IPS DF 6.9 (cell line): ENCODE results near the gene GJA4.

Experiments used
- DNase-seq: peaks from one replicate; pipeline ENCODE4 v3.0.0-alpha.2; 2013; ENCODE audit warnings: low read depth, low spot score
- H3K27ac ChIP-seq: one replicate; pipeline ENCODE4 v1.5.1; 2013; ENCODE audit warnings: low read length, control low read depth
- H3K27me3 ChIP-seq: 2 replicates; pipeline ENCODE4 v1.6.1; 2013; ENCODE audit warnings: mild to moderate bottlenecking, low read length; ENCODE audit not compliant: control insufficient read depth, insufficient read depth
- H3K36me3 ChIP-seq: 2 replicates; pipeline ENCODE4 v1.6.1; 2013; ENCODE audit warnings: low read length; ENCODE audit not compliant: control insufficient read depth, insufficient read depth
- H3K4me1 ChIP-seq: 2 replicates; pipeline ENCODE4 v1.6.1; 2013; ENCODE audit warnings: low read length; ENCODE audit not compliant: control insufficient read depth, insufficient read depth
- H3K4me3 ChIP-seq: 2 replicates; pipeline ENCODE4 v1.5.1; 2013; ENCODE audit warnings: mild to moderate bottlenecking, low read length
- H3K9me3 ChIP-seq: 2 replicates; pipeline ENCODE4 v1.6.1; 2013; ENCODE audit warnings: low read length, inconsistent platforms; ENCODE audit not compliant: control insufficient read depth, insufficient read depth
- WGBS: extraction: QIAGEN DNeasy Blood & Tissue Kit; methylation state at CpG from one replicate; pipeline ENCODE4 v1.1.7; 2013; ENCODE audit warnings: mixed read lengths, missing lambda C conversion rate; ENCODE audit not compliant: insufficient read length, insufficient coverage; 5-methylcytosine and 5-hydroxymethylcytosine counted together

Gene GJA4

GRCh38 chr1:34754964-34755637, 37.7 kb upstream of the GJA4 start, which contains the start of gene GJB5:
TSS of gene GJB5 (plus strand) at chr1:34755047. CDS start at chr1:34757331, 2,284 bp downstream.
- H3K27ac ChIP-seq: no peak within 1 kb of the TSS
- no peak for DNase-seq
- WGBS: no CpG with 5 or more reads among the region's 13 CpGs
- no peak within 1 kb of the TSS for H3K4me3 ChIP-seq
- H3K4me1 ChIP-seq: peaks cover 3% of the 10 kb centered on the region; the same call in 1 of the 2 replicates
- no peaks in the 10 kb centered on the region for H3K36me3 ChIP-seq
- H3K27me3 ChIP-seq: no peaks in the 10 kb centered on the region
- H3K9me3 ChIP-seq: no peaks in the 10 kb centered on the region

- no CpG with 5 or more reads among the region's 6 CpGs for WGBS
- Histone ChIP-seq H3K36me3 (no peaks in the 10 kb centered on the region), H3K27ac (no peak overlapping the region), H3K4me1 (peaks cover 3% of the 10 kb centered on the region; the same call in 1 of the 2 replicates), H3K9me3 (no peaks in the 10 kb centered on the region), H3K27me3 (no peaks in the 10 kb centered on the region), H3K4me3 (no peak overlapping the region)
- no peak for DNase-seq
Measured at GRCh38 chr1:34755961-34756360, 36.8 kb upstream of the GJA4 start.

GRCh38 chr1:34757386-34757785, 35.4 kb upstream of the GJA4 start:
- Histone ChIP-seq H3K27ac (no peak overlapping the region), H3K36me3 (no peaks in the 10 kb centered on the region), H3K27me3 (no peaks in the 10 kb centered on the region), H3K4me3 (no peak overlapping the region), H3K4me1 (peaks cover 3% of the 10 kb centered on the region; the same call in 1 of the 2 replicates), H3K9me3 (no peaks in the 10 kb centered on the region)
- DNase-seq: no peak
- no CpG with 5 or more reads among the region's 21 CpGs for WGBS

GRCh38 chr1:34758751-34759150, 34.0 kb upstream of the GJA4 start:
- Histone ChIP-seq H3K4me3 (no peak overlapping the region), H3K36me3 (no peaks in the 10 kb centered on the region), H3K9me3 (no peaks in the 10 kb centered on the region), H3K27me3 (no peaks in the 10 kb centered on the region), H3K27ac (no peak overlapping the region), H3K4me1 (peaks cover 6% of the 10 kb centered on the region; the same call in 1 of the 2 replicates)
- DNase-seq: no peak
- WGBS: no CpG with 5 or more reads among the region's 4 CpGs

- no CpG with 5 or more reads among the region's 10 CpGs for WGBS
Measured at GRCh38 chr1:34759503-34760357, 33.1 kb upstream of the GJA4 start, which contains the start of gene GJB4. TSS of gene GJB4 (plus strand) at chr1:34759740. CDS start at chr1:34761255, 1,515 bp downstream.

GRCh38 chr1:34761176-34761761, 31.5 kb upstream of the GJA4 start:
- Histone ChIP-seq H3K4me3 (no peak overlapping the region), H3K4me1 (peaks cover 6% of the 10 kb centered on the region; the same call in 1 of the 2 replicates), H3K9me3 (no peaks in the 10 kb centered on the region), H3K36me3 (no peaks in the 10 kb centered on the region), H3K27ac (no peak overlapping the region), H3K27me3 (no peaks in the 10 kb centered on the region)
- WGBS: no CpG with 5 or more reads among the region's 33 CpGs
- DNase-seq: no peak

More at GRCh38 chr1:34759503-34760357, 33.1 kb upstream of the GJA4 start, which contains the start of gene GJB4:
- no peaks in the 10 kb centered on the region for H3K9me3 ChIP-seq
- H3K4me1 ChIP-seq: peaks cover 6% of the 10 kb centered on the region; the same call in 1 of the 2 replicates
- H3K27me3 ChIP-seq: no peaks in the 10 kb centered on the region
- no peak for DNase-seq
- H3K27ac ChIP-seq: no peak within 1 kb of the TSS
- H3K36me3 ChIP-seq: no peaks in the 10 kb centered on the region
- no peak within 1 kb of the TSS for H3K4me3 ChIP-seq

GRCh38 chr1:34761776-34762307, 31.0 kb upstream of the GJA4 start:
- H3K27ac ChIP-seq: no peak overlapping the region
- WGBS: no CpG with 5 or more reads among the region's 13 CpGs

GRCh38 chr1:34762474-34763141, 30.2 kb upstream of the GJA4 start:
- Histone ChIP-seq H3K9me3 (no peaks in the 10 kb centered on the region), H3K4me1 (peaks cover 6% of the 10 kb centered on the region; the same call in 1 of the 2 replicates), H3K27ac (no peak overlapping the region), H3K36me3 (no peaks in the 10 kb centered on the region), H3K27me3 (no peaks in the 10 kb centered on the region), H3K4me3 (no peak overlapping the region)
- DNase-seq: no peak
- WGBS: no CpG with 5 or more reads among the region's 7 CpGs

More at GRCh38 chr1:34761776-34762307, 31.0 kb upstream of the GJA4 start:
- no peak overlapping the region for H3K4me3 ChIP-seq
- no peaks in the 10 kb centered on the region for H3K9me3 ChIP-seq
- no peaks in the 10 kb centered on the region for H3K27me3 ChIP-seq
- peaks cover 6% of the 10 kb centered on the region; the same call in 1 of the 2 replicates for H3K4me1 ChIP-seq
- no peaks in the 10 kb centered on the region for H3K36me3 ChIP-seq
- DNase-seq: no peak

GRCh38 chr1:34763142-34763781, 29.5 kb upstream of the GJA4 start:
- no peak for DNase-seq
- no peaks in the 10 kb centered on the region for H3K27me3 ChIP-seq
- H3K9me3 ChIP-seq: no peaks in the 10 kb centered on the region
- no CpG with 5 or more reads among the region's 8 CpGs for WGBS
- no peak overlapping the region for H3K4me3 ChIP-seq
- H3K36me3 ChIP-seq: no peaks in the 10 kb centered on the region
- H3K4me1 ChIP-seq: peaks cover 6% of the 10 kb centered on the region; the same call in 1 of the 2 replicates
- no peak overlapping the region for H3K27ac ChIP-seq
